Gastrocnemius medialis (tissue), 4 donors: ENCODE data around the gene DENND4B. TPM values are rescaled to one million over a fixed set of nuclear protein-coding genes. Genes with fewer than 3 reads are reported as not detected.

Source experiments
- ATAC-seq, 2 donors: fragments of 150-250 bp; one replicate each; pipeline ENCODE4 v1.9.1; 2016
- DNase-seq, 2 donors: peaks; one replicate each; pipeline ENCODE4 v3.0.0-alpha.2; 2019
- H3K27ac ChIP-seq, 4 donors: fragments of 200-600 bp; sonication (generic); 1 replicate in 1 of 4; 2 replicates in 3 of 4; pipeline ENCODE4 v1.5.1; 2016 to 2018; ENCODE audit warnings: mild to moderate bottlenecking in 2 of 4, moderate library complexity in 1 of 4
- H3K27me3 ChIP-seq, 3 donors: fragments of 200-600 bp; sonication (generic) in 2 of 3; 1 replicate in 1 of 3; 2 replicates in 2 of 3; pipeline versions ENCODE4 v1.5.1 to v1.6.0; 2016 to 2019; ENCODE audit warnings: mild to moderate bottlenecking in 1 of 3, moderate library complexity in 1 of 3
- H3K36me3 ChIP-seq, 2 donors: fragments of 200-600 bp; sonication (generic) in 1 of 2; one replicate each; pipeline ENCODE4 v1.5.1; 2017 to 2018
- H3K4me1 ChIP-seq, 2 donors: fragments of 200-600 bp; sonication (generic) in 1 of 2; one replicate each; pipeline ENCODE4 v1.5.1; 2016 to 2017; ENCODE audit warnings: mild to moderate bottlenecking in 2 of 2
- H3K4me3 ChIP-seq, 4 donors: fragments of 200-600 bp; sonication (generic) in 3 of 4; 1 replicate in 1 of 4; 2 replicates in 3 of 4; pipeline ENCODE4 v1.5.1; 2016 to 2019; ENCODE audit warnings: mild to moderate bottlenecking in 2 of 4
- H3K9me3 ChIP-seq, 3 donors: fragments of 200-600 bp; sonication (generic) in 2 of 3; 1 replicate in 1 of 3; 2 replicates in 2 of 3; pipeline ENCODE4 v1.5.1; 2016 to 2019
- CTCF ChIP-seq, 5 experiments: fragments of 450-650 bp in 3 of 5; fragments of 200-600 bp in 2 of 5; sonication (generic) in 2 of 5; IDR thresholded peaks in 4 of 5; conservative IDR thresholded peaks in 1 of 5; 1 replicate in 4 of 5; 2 replicates in 1 of 5; pipeline ENCODE4 v1.5.1; 2016 to 2019; ENCODE audit warnings: antibody characterized with exemption in 5 of 5, mild to moderate bottlenecking in 3 of 5, moderate library complexity in 3 of 5
- POLR2A ChIP-seq, 2 donors: fragments of 450-650 bp; IDR thresholded peaks; one replicate each; pipeline ENCODE4 v1.6.1; 2017; ENCODE audit warnings: antibody characterized with exemption in 2 of 2, mild to moderate bottlenecking in 2 of 2, moderate library complexity in 2 of 2
- in situ Hi-C, 4 donors: fragments of 200-750 bp; cut with MboI; loops; one replicate each; pipeline versions ENCODE4 v1.15.0 to v1.8.0; 2017; ENCODE audit warnings: low sequenced_read_pairs in 4 of 4
- intact Hi-C: fragments of 100-400 bp; cut with DNase I; formaldehyde crosslinking; loops from one replicate; pipeline ENCODE4 v1.15.1; 2023; ENCODE audit warnings: low total_unique reads
- total RNA-seq, 4 donors: library from RNA; depleted of rRNA; stranded (reverse); fragments of >200 nt; gene quantifications; one replicate each; pipeline versions ENCODE4 v1.1.0 to v1.2.3, GENCODE V29; 2016

The DENND4B gene
- total RNA-seq, 4 donors from 2014 or later = 38.0 to 45.8 (median 40.1) TPM

- intact Hi-C loops = no loop called here
- Histone ChIP-seq H3K27ac (peak overlapping the region in 2 of 4 donors; percentile 14 to 27), H3K36me3 (peaks cover 0 to 46% of the 10 kb centered on the region in 2 donors), H3K27me3 (no peaks in the 10 kb centered on the region), H3K9me3 (no peaks in the 10 kb centered on the region), H3K4me3 (no peak overlapping the region), H3K4me1 (peaks cover 32 to 34% of the 10 kb centered on the region in 2 donors)
- in situ Hi-C loops = no loop called here
- DNase-seq (no peak), ATAC-seq (no peak)
- TF ChIP-seq CTCF (IDR thresholded peaks at IDR 0.05 in 4 of 5, conservative IDR thresholded peaks at IDR 0.05 in 1 of 5) (no peak), POLR2A (IDR thresholded peaks at IDR 0.05) (no peak)
Observed at GRCh38 chr1:153953859-153954365, 7.4 kb upstream of the DENND4B start.

DNA sequence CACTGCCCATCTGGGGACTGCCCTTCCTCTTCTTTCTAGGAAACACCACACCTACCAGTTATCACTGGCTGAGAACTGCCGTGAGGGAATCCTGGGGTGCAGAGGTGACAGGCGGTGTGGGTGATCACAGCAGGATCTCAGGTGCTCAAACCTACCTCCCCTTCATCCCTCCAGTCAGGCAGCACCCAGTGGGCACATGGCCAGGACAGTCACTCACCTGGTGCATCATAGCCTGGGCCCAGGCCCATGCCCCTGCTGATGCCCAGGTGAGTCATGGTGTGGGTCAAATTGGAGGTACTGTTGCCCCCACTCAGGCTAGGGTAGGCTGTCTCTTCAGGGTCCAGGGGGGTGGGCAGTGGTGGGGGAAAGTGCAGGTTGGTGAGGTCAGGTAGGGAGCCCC, 5.3 kb upstream of the DENND4B start:
- in situ Hi-C loops (no loop called here), intact Hi-C loops (no loop called here)
- Histone ChIP-seq H3K27me3 (no peaks in the 10 kb centered on the region), H3K36me3 (peaks cover 0 to 60% of the 10 kb centered on the region in 2 donors), H3K27ac (no peak overlapping the region), H3K9me3 (no peaks in the 10 kb centered on the region), H3K4me3 (no peak overlapping the region), H3K4me1 (peaks cover 24 to 26% of the 10 kb centered on the region in 2 donors)
- TF ChIP-seq CTCF (IDR thresholded peaks at IDR 0.05 in 4 of 5, conservative IDR thresholded peaks at IDR 0.05 in 1 of 5) (no peak), POLR2A (IDR thresholded peaks at IDR 0.05) (no peak)
- DNase-seq (no peak), ATAC-seq (no peak)

GRCh38 chr1:153951183-153951582, 4.7 kb upstream of the DENND4B start:
- peaks cover 0 to 60% of the 10 kb centered on the region in 2 donors for H3K36me3 ChIP-seq
- H3K27ac ChIP-seq = no peak overlapping the region
- in situ Hi-C loops (no loop called here), intact Hi-C loops (no loop called here)
- no peak for DNase-seq
- H3K4me1 ChIP-seq = peaks cover 20 to 22% of the 10 kb centered on the region in 2 donors
- no peak overlapping the region for H3K4me3 ChIP-seq
- no peaks in the 10 kb centered on the region for H3K9me3 ChIP-seq
- TF ChIP-seq POLR2A (IDR thresholded peaks at IDR 0.05) = no peak
- no peak for TF ChIP-seq CTCF (IDR thresholded peaks at IDR 0.05 in 4 of 5, conservative IDR thresholded peaks at IDR 0.05 in 1 of 5)
- no peak for ATAC-seq
- no peaks in the 10 kb centered on the region for H3K27me3 ChIP-seq

DNA sequence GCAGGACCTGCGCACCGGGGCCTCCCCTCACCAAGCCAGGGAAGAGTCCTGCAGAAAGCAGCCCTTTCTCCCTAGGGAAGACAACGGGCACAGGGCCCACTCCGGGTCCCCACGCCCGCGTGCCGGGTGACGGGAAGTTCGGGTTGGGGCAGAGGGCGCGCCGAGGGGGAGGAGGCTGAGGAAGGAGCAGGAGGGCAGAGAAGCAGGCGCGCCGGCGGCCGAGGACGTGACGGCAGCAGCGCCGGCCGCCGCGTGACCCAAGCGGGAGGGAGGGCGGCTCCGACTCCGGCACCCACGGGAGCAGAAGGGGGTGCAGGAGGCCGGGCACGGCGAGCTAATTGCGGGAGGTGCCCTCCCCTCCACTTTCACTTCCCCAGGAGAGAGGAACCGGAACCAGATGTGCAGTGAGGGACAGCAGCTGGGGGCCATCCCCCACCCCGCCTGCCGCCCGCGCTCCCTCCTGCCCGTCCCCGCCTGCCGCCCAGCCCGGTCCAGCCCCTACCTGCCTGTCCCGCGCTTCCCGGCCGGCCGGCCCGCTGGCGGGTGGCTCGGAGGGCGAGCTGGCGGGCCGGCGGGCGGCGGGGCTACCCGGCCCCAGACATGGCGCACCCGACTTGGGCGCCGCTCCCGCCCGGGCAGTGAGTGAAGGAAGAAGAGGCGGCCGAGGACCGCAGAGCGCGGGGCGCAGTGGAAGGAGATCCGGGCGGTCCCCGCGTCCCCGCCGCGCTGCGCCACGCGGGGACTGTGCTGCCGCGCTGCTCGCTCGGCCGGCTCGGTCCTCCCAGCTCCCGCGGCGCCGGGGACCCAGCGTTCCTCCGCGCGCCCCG, 510 bp downstream of the DENND4B start:
- intact Hi-C loops = loop anchor here (1.0 kb wide), 4 partner anchors 12 to 149 kb away; partner anchors contain the start of genes CRTC2 and RAB13
- H3K9me3 ChIP-seq = no peaks in the 10 kb centered on the region
- ATAC-seq (peak; percentile 74 to 83), DNase-seq (peak; percentile 84)
- peaks cover 0 to 51% of the 10 kb centered on the region in 2 donors for H3K36me3 ChIP-seq
- peak overlapping the region; percentile 70 to 90 (median 78) for H3K4me3 ChIP-seq
- in situ Hi-C loops = loop anchor here in 2 of 4 donors (5.0 to 10.0 kb wide), 2 partner anchors 41 to 151 kb away; partner anchors contain the start of gene RAB13 (in 1 of the 2)
- TF ChIP-seq CTCF (IDR thresholded peaks at IDR 0.05 in 4 of 5, conservative IDR thresholded peaks at IDR 0.05 in 1 of 5) = no peak
- peak; percentile 76 to 86 for TF ChIP-seq POLR2A (IDR thresholded peaks at IDR 0.05)
- H3K27ac ChIP-seq = peak overlapping the region; percentile 98 to 99 (median 98)
- no peaks in the 10 kb centered on the region for H3K27me3 ChIP-seq
- peaks cover 15 to 31% of the 10 kb centered on the region in 2 donors for H3K4me1 ChIP-seq
